ENCODE results near the gene TLCD5.
A peak's percentile ranks its signal among the peaks of the same experiment; 100 is the strongest.

Gene TLCD5

DNA sequence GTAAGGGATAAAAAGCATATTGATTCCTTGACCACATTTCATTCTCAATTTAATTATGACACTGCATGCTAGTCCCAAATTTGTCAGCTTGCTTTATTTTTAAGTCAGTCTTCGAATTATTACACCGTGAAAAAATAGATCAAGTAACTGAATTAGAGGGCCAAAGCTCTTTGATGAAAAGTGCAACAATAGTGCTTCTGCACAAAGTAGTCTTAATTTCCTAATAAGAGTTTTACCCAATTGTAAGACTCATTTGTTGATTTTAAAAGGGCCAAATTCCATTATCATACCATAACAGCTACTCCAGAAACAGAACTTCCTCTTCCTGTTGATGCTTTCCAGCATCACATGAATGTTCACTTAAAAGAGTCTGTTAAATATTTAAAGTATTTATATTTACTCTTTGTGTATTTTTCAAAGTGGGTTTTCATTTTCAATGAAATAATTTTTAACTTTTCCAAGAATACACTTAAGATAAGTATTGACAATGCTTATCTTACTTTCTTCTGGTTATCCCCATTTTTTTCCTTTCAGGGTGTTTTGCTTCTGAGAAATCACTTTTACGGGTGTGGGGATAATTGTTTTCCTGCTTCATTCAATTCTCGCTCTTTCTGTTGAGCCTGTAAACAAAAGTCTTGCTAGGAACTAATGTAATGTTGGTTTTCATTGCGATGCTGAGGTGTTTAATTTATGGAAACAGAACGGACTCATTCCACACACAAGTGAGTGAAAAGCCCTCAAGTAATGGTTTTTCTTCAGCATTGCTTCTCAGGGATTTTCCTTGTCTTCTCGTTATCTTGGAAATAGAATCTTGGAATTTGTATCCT lies 13.2 kb downstream of the TLCD5 start:
- peak; percentile 35 for DNase-seq

DNA sequence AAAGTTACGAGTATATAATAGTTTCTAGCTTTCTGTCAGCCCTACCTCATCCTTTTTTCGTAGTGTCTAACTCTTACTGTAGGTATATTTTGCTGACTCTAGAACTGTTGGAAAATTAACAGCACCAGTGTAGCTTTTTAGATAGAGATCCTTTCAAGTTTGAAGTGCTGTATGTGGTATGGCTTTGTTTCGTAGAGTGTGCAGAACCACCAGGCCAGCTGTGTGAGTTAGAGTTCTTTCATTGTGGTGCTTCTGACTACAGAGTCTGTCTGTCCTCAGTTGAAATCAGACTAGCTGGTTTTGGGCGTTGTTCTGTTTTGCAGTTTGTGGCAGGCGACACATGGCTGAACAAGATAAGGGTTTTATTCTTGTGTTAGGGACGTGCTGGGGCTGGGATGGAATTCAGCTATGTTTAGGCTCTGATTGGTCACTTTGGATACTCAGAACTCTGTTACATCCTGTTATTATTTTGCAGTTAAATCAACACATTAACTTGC lies 14.3 kb downstream of the TLCD5 start:
- no peak for DNase-seq

- DNase-seq = no peak
These were observed 15.4 kb downstream of the TLCD5 start for GRCh38 chr11:120340529-120340928.

DNA sequence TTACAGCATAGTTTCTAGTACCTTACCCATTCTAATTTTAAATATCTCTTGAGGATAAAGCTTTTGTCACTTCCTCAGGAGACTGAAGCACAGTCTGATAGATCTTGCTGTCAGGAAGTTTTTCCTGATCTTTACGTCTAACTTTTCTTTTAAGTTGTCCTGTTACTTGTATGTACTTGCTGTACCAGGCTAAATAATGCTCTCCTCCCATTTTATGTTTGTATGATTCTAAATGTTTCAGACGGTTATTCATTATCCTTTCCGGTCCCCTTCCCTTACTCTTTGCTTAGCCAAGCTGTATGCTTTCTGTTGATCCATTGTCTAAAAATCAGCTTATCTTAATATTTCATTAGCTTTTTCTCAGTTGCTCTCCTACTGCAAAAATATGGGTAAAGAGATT lies 17.1 kb downstream of the TLCD5 start:
- DNase-seq = no peak

DNA sequence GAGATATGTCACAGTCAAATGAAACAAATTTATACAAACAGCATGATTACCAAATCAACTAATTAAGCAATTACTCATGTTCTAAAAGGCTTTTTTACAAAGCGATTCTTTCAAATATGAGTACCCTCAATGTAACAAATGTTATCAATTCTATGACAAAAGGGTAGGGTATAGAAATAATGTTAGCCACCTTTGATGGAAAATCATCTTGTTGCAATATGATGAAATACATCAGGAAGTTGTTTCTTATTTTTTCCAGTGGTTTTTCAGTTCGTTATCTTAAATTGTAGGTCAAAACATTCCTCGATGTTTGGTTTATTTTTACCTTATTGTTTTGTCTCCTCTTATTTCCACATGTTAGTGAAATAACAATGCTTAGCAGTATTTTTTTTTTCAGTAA lies 17.6 kb downstream of the TLCD5 start:
- DNase-seq = no peak

- DNase-seq = no peak
These were observed 18.3 kb downstream of the TLCD5 start for GRCh38 chr11:120343429-120343828.

DNA sequence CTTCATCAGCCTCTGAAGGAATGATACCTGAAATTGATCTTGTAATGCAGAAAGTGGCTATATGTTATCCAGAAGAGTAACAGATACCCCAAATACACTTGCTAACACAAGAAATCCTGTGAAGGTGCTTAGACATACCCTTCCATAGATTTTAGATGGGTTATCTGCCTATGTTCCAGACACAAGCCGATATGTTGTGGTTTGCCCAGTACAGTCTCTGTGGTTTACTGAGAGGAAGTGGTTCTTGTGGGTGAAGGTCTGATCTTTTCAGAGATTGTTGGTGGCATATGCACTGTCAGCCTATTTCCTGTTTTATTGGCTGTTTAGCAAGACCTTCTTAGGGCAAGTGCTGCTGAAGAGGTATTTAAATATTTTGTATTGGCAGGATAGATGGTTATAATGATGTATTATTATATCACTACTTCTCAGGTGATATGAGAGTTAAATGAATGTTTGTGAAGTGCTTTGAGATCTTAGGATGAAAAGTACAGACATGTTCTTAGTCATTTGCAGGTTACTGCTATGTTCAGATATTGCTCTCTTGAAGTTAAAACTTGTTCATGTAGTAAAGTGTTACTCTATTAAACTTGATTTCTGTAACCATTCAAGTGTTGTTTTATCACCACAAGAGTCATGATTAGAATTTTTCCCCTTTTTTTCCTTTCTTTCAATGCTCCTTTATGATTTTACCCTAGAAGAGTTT lies 19.4 kb downstream of the TLCD5 start:
- peak; percentile 88 for DNase-seq

GRCh38 chr11:120346233-120346632 lies 21.1 kb downstream of the TLCD5 start:
- DNase-seq = no peak

- DNase-seq = no peak
These were observed 25.5 kb downstream of the TLCD5 start for GRCh38 chr11:120350637-120351036.

GRCh38 chr11:120352405-120352804 lies 27.3 kb downstream of the TLCD5 start:
- no peak for DNase-seq

GRCh38 chr11:120354068-120354467 lies 29.0 kb downstream of the TLCD5 start:
- DNase-seq = no peak

GRCh38 chr11:120354779-120355178 lies 29.7 kb downstream of the TLCD5 start:
- DNase-seq = no peak

DNA sequence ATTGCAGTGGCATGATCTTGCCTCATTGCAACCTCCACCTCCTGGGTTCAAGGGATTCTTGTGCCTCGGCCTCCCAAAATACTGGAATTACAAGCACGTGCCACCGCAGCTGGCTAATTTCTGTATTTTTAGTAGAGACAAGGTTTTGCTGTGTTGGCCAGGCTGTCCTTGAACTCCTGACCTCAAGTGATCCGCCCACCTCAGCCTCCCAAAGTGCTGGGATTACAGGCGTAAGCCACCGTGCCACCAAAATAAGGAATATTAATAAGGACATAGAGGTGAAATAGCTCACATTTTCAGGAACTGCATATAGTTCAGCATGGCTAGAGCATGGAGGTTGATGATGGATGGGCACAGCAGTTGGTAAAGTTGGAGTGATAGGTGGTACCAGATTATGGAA lies 32.5 kb downstream of the TLCD5 start:
- no peak for DNase-seq

DNA sequence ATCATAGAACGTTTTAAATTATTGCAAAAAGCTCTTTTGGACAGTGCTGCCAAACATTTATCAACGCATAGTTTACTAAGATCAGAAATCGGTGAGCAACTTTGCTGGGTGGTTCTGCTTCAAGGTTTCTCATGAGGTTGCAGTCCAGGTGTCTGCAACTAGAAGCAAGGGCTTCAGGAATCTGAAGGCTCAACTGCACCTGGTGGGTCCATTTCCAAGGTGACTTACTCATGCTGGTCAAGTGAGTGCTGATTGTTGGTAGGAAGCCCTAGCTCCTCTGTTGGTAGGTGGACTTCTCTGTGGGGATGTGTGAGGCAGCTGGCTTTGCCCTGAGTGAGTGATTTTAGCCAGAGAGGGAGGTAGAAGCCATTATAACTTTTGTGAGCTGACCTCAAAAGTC lies 33.6 kb downstream of the TLCD5 start:
- no peak for DNase-seq

DNA sequence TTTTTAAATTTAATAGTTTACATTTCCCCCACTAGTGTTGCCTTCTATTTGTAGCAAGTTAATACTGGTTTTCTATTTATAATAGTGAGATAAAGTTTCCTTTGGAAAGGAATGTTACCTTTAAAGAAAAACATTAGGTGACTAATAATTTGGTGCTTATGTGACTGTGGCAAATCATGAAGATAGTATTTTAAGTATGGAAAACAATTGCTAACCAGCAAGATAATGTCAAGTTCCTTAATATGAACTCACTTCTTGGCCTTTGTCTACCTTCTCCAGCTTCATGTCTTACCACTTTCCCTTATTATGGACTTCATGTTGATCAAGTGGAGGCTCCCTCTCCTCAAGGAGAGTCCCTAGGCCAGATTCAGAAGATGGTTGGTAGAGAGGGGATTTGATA lies 38.3 kb downstream of the TLCD5 start:
- no peak for DNase-seq

DNA sequence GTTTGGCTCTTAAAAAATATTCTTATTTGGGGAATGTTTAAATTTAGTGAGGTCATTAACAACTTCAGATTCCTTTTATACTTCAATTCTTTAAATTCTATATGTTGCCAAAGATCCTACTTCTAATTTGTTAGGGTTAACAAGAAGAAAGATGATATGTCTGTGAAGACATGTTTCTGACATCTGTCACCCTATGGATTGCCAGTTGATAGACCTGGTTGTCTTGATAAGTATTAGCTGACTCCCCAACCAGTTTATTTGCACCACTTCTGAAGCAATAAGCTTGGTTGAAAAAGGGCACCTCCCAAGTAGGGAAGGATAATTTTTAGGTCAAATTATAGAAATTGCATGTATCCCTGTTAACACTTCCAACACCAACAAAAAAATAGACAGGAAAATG lies 40.4 kb downstream of the TLCD5 start:
- DNase-seq = no peak

- no peak for DNase-seq
These were observed 47.2 kb downstream of the TLCD5 start for GRCh38 chr11:120372296-120372695.

DNA sequence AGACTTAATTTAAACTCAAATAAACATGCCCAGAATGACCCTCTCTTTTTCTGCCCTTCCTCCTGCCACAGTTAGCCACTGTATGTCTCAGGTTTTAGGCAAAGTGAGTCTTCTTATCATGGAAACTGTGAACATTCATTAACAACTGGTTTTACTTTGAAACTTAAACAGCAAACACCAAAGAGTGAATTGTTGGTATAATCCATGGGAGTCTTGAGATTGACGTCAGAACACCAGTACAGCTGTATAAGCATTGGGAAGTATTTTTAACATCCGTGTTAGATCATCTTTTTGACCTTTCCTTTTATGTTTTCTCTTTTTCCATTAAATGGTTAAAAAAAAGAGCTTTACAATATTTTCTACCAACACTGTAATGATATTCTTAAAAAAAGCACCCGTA lies 50.0 kb downstream of the TLCD5 start:
- DNase-seq = no peak

- DNase-seq = no peak
These were observed 51.6 kb downstream of the TLCD5 start for GRCh38 chr11:120376547-120377182.

- no peak for DNase-seq
These were observed 53.4 kb downstream of the TLCD5 start for GRCh38 chr11:120378474-120378873.

GRCh38 chr11:120381401-120381800 lies 56.3 kb downstream of the TLCD5 start:
- DNase-seq = no peak

Data from KG1 (cell line).